NCI-H2081 (cell line): ENCODE data around the gene TXK.

Experiments
- DNase-seq, 2 experiments: peaks; one replicate each; lab custom pipeline; 2025; lab: John Stamatoyannopoulos, UW

Gene TXK

GRCh38 chr4:48018112-48018511 lies 115.9 kb downstream of the TXK start:
- DNase-seq = no peak

DNA sequence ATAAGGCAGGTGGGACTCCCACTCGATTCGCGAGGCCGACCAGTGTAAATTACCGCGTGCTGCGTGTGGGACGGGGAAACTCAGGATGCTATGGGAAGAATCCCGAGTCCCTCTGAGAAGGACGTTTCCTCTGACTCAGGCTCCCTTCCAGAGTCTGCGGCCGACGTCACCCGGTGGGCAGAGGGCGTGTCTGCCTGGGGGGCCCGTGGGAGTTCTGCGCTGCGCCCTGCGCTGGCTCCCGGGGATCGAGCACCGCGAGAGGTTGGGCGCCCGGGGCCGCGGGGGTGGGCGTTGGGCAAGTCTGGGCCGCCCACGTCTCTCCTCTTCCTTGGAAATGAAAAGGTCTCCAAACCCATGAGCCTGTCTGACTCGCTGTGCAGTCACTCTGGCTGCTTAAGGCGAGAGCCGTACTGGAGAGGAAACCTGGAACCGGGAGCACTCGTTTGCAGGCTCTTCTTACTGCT lies 116.9 kb downstream of the TXK start:
- DNase-seq = peak in 1 of 2 experiments; percentile 29
